ENCODE results near the gene WFIKKN2.

- TF ChIP-seq EZH2 (IDR thresholded peaks at IDR 0.05; ENCODE audit: insufficient read depth, low read length), result no peak
- TF ChIP-seq CTCF (IDR thresholded peaks at IDR 0.05; ENCODE audit: insufficient read depth, low read depth, low read length), result no peak
Measured at GRCh38 chr17:50815400-50815799, 20.0 kb upstream of the WFIKKN2 start.
